NCI-H748 treated with DMSO at 0.1 percent for 48 hours (cell line): Measurements from ENCODE around the gene DGKD.
"Not testable (repeated sequence)": the region's sequence is repeated elsewhere in the genome, so short reads cannot be mapped to it uniquely, and the experiment has no call there.

ENCODE experiments used
- DNase-seq: peaks from one replicate; lab custom pipeline; 2025; lab: John Stamatoyannopoulos, UW

DGKD gene

GRCh38 chr2:233353769-233354499 lies at the start of gene DGKD:
Gene DGKD (plus strand): TSS chr2:233354494. CDS start chr2:233354519, 25 bp downstream.
- peak; percentile 36 for DNase-seq

- no peak for DNase-seq
Observed at GRCh38 chr2:233307565-233307964, 46.7 kb upstream of the DGKD start, which contains the start of gene SAG. Gene SAG (plus strand): TSS chr2:233307816. CDS start chr2:233309190, 1,374 bp downstream.

- DNase-seq, result no peak
Observed at GRCh38 chr2:233311241-233311926, 42.9 kb upstream of the DGKD start.

- no peak for DNase-seq
Observed at GRCh38 chr2:233312874-233313273, 41.4 kb upstream of the DGKD start.

- DNase-seq, result no peak
Observed at GRCh38 chr2:233314180-233314925, 39.9 kb upstream of the DGKD start.

- DNase-seq, result no peak
Observed at GRCh38 chr2:233317196-233317943, 36.9 kb upstream of the DGKD start.

GRCh38 chr2:233319256-233319655 lies 35.0 kb upstream of the DGKD start:
- DNase-seq, result no peak

GRCh38 chr2:233320470-233320869 lies 33.8 kb upstream of the DGKD start:
- no peak for DNase-seq

GRCh38 chr2:233321166-233321565 lies 33.1 kb upstream of the DGKD start:
- no peak for DNase-seq

- no peak for DNase-seq
Observed at GRCh38 chr2:233323851-233324250, 30.4 kb upstream of the DGKD start.

- DNase-seq, result no peak
Observed at GRCh38 chr2:233325256-233325655, 29.0 kb upstream of the DGKD start.

GRCh38 chr2:233325814-233326213 lies 28.5 kb upstream of the DGKD start:
- DNase-seq, result no peak

GRCh38 chr2:233326500-233326899 lies 27.8 kb upstream of the DGKD start:
- DNase-seq, result no peak

GRCh38 chr2:233328922-233329321 lies 25.4 kb upstream of the DGKD start:
- no peak for DNase-seq

- peak; percentile 19 for DNase-seq
Observed at GRCh38 chr2:233329489-233330135, 24.7 kb upstream of the DGKD start.

GRCh38 chr2:233331536-233331935 lies 22.8 kb upstream of the DGKD start:
- DNase-seq, result no peak

GRCh38 chr2:233332125-233332524 lies 22.2 kb upstream of the DGKD start:
- no peak for DNase-seq

GRCh38 chr2:233334915-233335314 lies 19.4 kb upstream of the DGKD start:
- DNase-seq, result no peak

GRCh38 chr2:233336091-233336490 lies 18.2 kb upstream of the DGKD start:
- DNase-seq, result not testable (repeated sequence)

GRCh38 chr2:233336541-233336940 lies 17.8 kb upstream of the DGKD start:
- no peak for DNase-seq

GRCh38 chr2:233338046-233338445 lies 16.2 kb upstream of the DGKD start:
- DNase-seq, result no peak
